Karpas-422 (cell line): Measurements from ENCODE around the gene C17orf114.
A peak's percentile ranks its signal among the peaks of the same experiment; 100 is the strongest.

Experiments
- DNase-seq: peaks from one replicate; pipeline ENCODE4 v3.0.0-alpha.2; 2015
- H2AFZ ChIP-seq: fragments of 200-600 bp; sonication (generic); 2 replicates; pipeline ENCODE4 v1.6.1; 2014; ENCODE audit warnings: antibody characterized with exemption, low read length, mixed read lengths
- H3K27ac ChIP-seq: fragments of 200-600 bp; sonication (generic); 2 replicates; pipeline ENCODE4 v1.5.1; 2014; ENCODE audit warnings: mild to moderate bottlenecking, low read length, moderate library complexity
- H3K27me3 ChIP-seq: fragments of 200-600 bp; sonication (generic); 2 replicates; pipeline ENCODE4 v1.6.1; 2014; ENCODE audit warnings: low read length, mixed read lengths
- H3K36me3 ChIP-seq: fragments of 200-600 bp; sonication (generic); 2 replicates; pipeline ENCODE4 v1.6.1; 2014; ENCODE audit warnings: low read length, mixed read lengths; ENCODE audit not compliant: insufficient read depth
- H3K4me1 ChIP-seq: fragments of 200-600 bp; sonication (generic); 2 replicates; pipeline ENCODE4 v1.6.1; 2014; ENCODE audit warnings: mild to moderate bottlenecking, low read length, mixed read lengths
- H3K4me2 ChIP-seq: fragments of 200-600 bp; sonication (generic); 2 replicates; pipeline ENCODE4 v1.6.1; 2014; ENCODE audit warnings: low read length, low read depth, mild to moderate bottlenecking; ENCODE audit not compliant: poor library complexity, severe bottlenecking
- H3K4me3 ChIP-seq: fragments of 200-600 bp; sonication (generic); 2 replicates; pipeline ENCODE4 v1.5.1; 2014; ENCODE audit warnings: mild to moderate bottlenecking, antibody characterized with exemption, low read length, mixed read lengths
- H3K79me2 ChIP-seq: fragments of 200-600 bp; sonication (generic); 2 replicates; pipeline ENCODE4 v1.6.1; 2014; ENCODE audit warnings: mild to moderate bottlenecking, low read length, mixed read lengths
- H3K9ac ChIP-seq: fragments of 200-600 bp; sonication (generic); 2 replicates; pipeline ENCODE4 v1.6.0; 2014; ENCODE audit warnings: low read length
- H3K9me2 ChIP-seq: fragments of 200-600 bp; sonication (generic), shearing (Covaris generic); replicated peaks from 2 replicates; pipeline ENCODE4 v1.6.0; 2014; ENCODE audit warnings: mild to moderate bottlenecking, low read length, moderate library complexity; ENCODE audit not compliant: insufficient read depth
- H3K9me3 ChIP-seq: fragments of 300-700, 200-600 bp; sonication (generic); 2 replicates; pipeline ENCODE4 v1.6.1; 2014; ENCODE audit warnings: low read length, mixed read lengths
- H4K20me1 ChIP-seq: fragments of 200-600 bp; sonication (generic); 2 replicates; pipeline ENCODE4 v1.6.1; 2014; ENCODE audit warnings: mild to moderate bottlenecking, antibody characterized with exemption, low read length, low read depth; ENCODE audit not compliant: insufficient read depth

The C17orf114 gene

GRCh38 chr17:4800462-4801196 is 1.5 kb downstream of the C17orf114 start:
- no peak overlapping the region for H3K4me3 ChIP-seq
- H2AFZ ChIP-seq = no peak overlapping the region
- DNase-seq = no peak
- peaks cover 12% of the 10 kb centered on the region for H3K36me3 ChIP-seq
- H3K27ac ChIP-seq = no peak overlapping the region
- no peak overlapping the region for H3K9ac ChIP-seq
- no peaks in the 10 kb centered on the region for H3K27me3 ChIP-seq
- no peaks in the 10 kb centered on the region for H4K20me1 ChIP-seq
- H3K9me3 ChIP-seq = no peaks in the 10 kb centered on the region
- peaks cover 9% of the 10 kb centered on the region for H3K4me1 ChIP-seq
- H3K9me2 ChIP-seq = no peaks in the 10 kb centered on the region
- no peak overlapping the region for H3K4me2 ChIP-seq
- H3K79me2 ChIP-seq = peaks cover 17% of the 10 kb centered on the region

GRCh38 chr17:4796552-4796920 is 5.6 kb downstream of the C17orf114 start:
- Histone ChIP-seq H2AFZ (peak overlapping the region; percentile 69), H3K9me2 (no peaks in the 10 kb centered on the region), H3K36me3 (peaks cover 12% of the 10 kb centered on the region), H3K27me3 (no peaks in the 10 kb centered on the region), H3K9me3 (no peaks in the 10 kb centered on the region), H3K4me2 (peak overlapping the region; percentile 77), H3K27ac (peak overlapping the region; percentile 54; the same call in 1 of the 2 replicates), H3K79me2 (peaks cover 17% of the 10 kb centered on the region), H3K9ac (peak overlapping the region; percentile 89), H3K4me1 (peaks cover 12% of the 10 kb centered on the region), H4K20me1 (no peaks in the 10 kb centered on the region), H3K4me3 (peak overlapping the region; percentile 95)
- DNase-seq = peak; percentile 75

- Histone ChIP-seq H3K4me1 (peaks cover 19% of the 10 kb centered on the region), H3K9me2 (no peaks in the 10 kb centered on the region), H3K4me3 (peak overlapping the region; percentile 95; the same call in 1 of the 2 replicates), H3K4me2 (peak overlapping the region; percentile 77), H3K9ac (no peak overlapping the region), H3K9me3 (no peaks in the 10 kb centered on the region), H3K79me2 (peaks cover 17% of the 10 kb centered on the region), H3K27ac (no peak overlapping the region), H2AFZ (peak overlapping the region; percentile 69), H4K20me1 (no peaks in the 10 kb centered on the region), H3K27me3 (no peaks in the 10 kb centered on the region), H3K36me3 (peaks cover 12% of the 10 kb centered on the region)
- no peak for DNase-seq
Observed at GRCh38 chr17:4795168-4795567, 7.0 kb downstream of the C17orf114 start.

- H3K9me3 ChIP-seq = no peaks in the 10 kb centered on the region
- no peak overlapping the region for H3K27ac ChIP-seq
Observed at GRCh38 chr17:4790705-4791088, 11.4 kb downstream of the C17orf114 start.

GRCh38 chr17:4789951-4790704 is 12.0 kb downstream of the C17orf114 start:
- Histone ChIP-seq H3K27me3 (no peaks in the 10 kb centered on the region), H3K4me2 (peak overlapping the region; percentile 96), H3K4me1 (peaks cover 18% of the 10 kb centered on the region), H3K9ac (peak overlapping the region; percentile 78), H4K20me1 (no peaks in the 10 kb centered on the region), H3K36me3 (no peaks in the 10 kb centered on the region; the same call in 1 of the 2 replicates), H3K4me3 (peak overlapping the region; percentile 74), H2AFZ (peak overlapping the region; percentile 96), H3K79me2 (no peaks in the 10 kb centered on the region), H3K27ac (no peak overlapping the region), H3K9me2 (no peaks in the 10 kb centered on the region), H3K9me3 (no peaks in the 10 kb centered on the region)
- peak; percentile 91 for DNase-seq

More at GRCh38 chr17:4790705-4791088, 11.4 kb downstream of the C17orf114 start:
- Histone ChIP-seq H3K4me2 (peak overlapping the region; percentile 96), H3K36me3 (no peaks in the 10 kb centered on the region; the same call in 1 of the 2 replicates), H3K9ac (peak overlapping the region; percentile 78), H3K4me1 (peaks cover 21% of the 10 kb centered on the region), H3K27me3 (no peaks in the 10 kb centered on the region), H3K79me2 (no peaks in the 10 kb centered on the region), H2AFZ (peak overlapping the region; percentile 96; the same call in 1 of the 2 replicates), H4K20me1 (no peaks in the 10 kb centered on the region), H3K9me2 (no peaks in the 10 kb centered on the region), H3K4me3 (peak overlapping the region; percentile 74)
- no peak for DNase-seq

- DNase-seq = no peak
- Histone ChIP-seq H3K9ac (peak overlapping the region; percentile 78), H3K4me3 (peak overlapping the region; percentile 74), H3K9me2 (no peaks in the 10 kb centered on the region), H3K4me2 (peak overlapping the region; percentile 96), H3K4me1 (peaks cover 18% of the 10 kb centered on the region), H3K27ac (no peak overlapping the region), H3K27me3 (no peaks in the 10 kb centered on the region), H3K9me3 (no peaks in the 10 kb centered on the region), H3K79me2 (no peaks in the 10 kb centered on the region), H2AFZ (peak overlapping the region; percentile 96), H3K36me3 (no peaks in the 10 kb centered on the region), H4K20me1 (no peaks in the 10 kb centered on the region)
Observed at GRCh38 chr17:4789701-4789950, 12.5 kb downstream of the C17orf114 start.

GRCh38 chr17:4788807-4789700 is 13.1 kb downstream of the C17orf114 start, which contains the start of gene GLTPD2:
GLTPD2 (plus strand) TSS chr17:4788964; CDS start chr17:4789012, 48 bp downstream.
- Histone ChIP-seq H3K9ac (peak within 1 kb of the TSS; percentile 78), H3K4me1 (peaks cover 18% of the 10 kb centered on the region), H3K9me2 (no peaks in the 10 kb centered on the region), H3K4me2 (peak within 1 kb of the TSS; percentile 96), H3K36me3 (no peaks in the 10 kb centered on the region), H3K27ac (no peak within 1 kb of the TSS), H3K4me3 (peak within 1 kb of the TSS; percentile 74), H2AFZ (peak within 1 kb of the TSS; percentile 96), H4K20me1 (no peaks in the 10 kb centered on the region), H3K9me3 (no peaks in the 10 kb centered on the region), H3K27me3 (no peaks in the 10 kb centered on the region), H3K79me2 (no peaks in the 10 kb centered on the region)
- no peak for DNase-seq
